GM21390 (cell line): ENCODE measurements around the gene MNS1.
"Not testable (repeated sequence)": the region's sequence is repeated elsewhere in the genome, so short reads cannot be mapped to it uniquely, and the experiment has no call there.

Experiments used
- ATAC-seq: cut with Tn5 transposase; IDR thresholded peaks from one replicate; pipeline ENCODE4 v1.9.1; 2021; ENCODE audit not compliant: unreplicated experiment

Gene MNS1

GRCh38 chr15:56456229-56456628 is 8.7 kb downstream of the MNS1 start:
- no peak for ATAC-seq

- no peak for ATAC-seq
Measured at GRCh38 chr15:56454836-56455235, 10.1 kb downstream of the MNS1 start.

DNA sequence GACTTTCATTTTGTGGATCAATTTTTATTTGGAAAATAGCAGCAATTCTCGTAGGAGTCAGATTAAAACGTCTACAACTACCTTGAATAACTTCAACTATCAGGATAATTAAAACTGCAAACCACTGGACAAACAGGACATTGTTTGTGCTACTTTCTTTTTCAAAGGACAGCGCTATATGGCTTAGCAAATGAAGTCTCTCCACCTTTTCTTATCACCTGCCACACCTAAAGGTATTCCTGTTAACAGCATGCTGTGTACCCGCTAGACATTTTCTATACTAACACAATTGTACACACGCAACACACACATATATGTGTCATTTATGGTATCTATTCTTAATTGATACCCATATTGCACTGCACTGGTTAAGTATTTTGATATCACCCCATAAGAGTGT is 19.2 kb downstream of the MNS1 start:
- ATAC-seq, result no peak

DNA sequence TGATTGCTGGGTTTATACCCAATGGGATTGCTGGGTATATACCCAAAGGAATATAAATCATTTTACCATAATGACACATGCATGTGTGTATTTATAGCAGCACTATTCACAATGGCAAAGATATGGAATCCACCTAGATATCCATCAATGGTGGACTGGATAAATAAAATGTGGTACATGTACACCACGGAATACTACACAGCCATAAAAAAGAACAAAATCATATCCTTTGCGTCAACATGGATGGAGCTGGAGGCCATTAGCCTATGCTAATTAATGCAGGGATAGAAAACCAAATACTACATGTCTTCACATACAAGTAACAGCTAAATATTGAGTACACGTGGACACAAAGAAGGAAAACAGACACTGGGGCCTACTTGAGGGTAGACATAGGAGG is 22.6 kb downstream of the MNS1 start:
- ATAC-seq, result no peak

- no peak for ATAC-seq
Measured at GRCh38 chr15:56440214-56440770, 24.6 kb downstream of the MNS1 start.

GRCh38 chr15:56432304-56432703 is 32.6 kb downstream of the MNS1 start:
- ATAC-seq, result no peak

DNA sequence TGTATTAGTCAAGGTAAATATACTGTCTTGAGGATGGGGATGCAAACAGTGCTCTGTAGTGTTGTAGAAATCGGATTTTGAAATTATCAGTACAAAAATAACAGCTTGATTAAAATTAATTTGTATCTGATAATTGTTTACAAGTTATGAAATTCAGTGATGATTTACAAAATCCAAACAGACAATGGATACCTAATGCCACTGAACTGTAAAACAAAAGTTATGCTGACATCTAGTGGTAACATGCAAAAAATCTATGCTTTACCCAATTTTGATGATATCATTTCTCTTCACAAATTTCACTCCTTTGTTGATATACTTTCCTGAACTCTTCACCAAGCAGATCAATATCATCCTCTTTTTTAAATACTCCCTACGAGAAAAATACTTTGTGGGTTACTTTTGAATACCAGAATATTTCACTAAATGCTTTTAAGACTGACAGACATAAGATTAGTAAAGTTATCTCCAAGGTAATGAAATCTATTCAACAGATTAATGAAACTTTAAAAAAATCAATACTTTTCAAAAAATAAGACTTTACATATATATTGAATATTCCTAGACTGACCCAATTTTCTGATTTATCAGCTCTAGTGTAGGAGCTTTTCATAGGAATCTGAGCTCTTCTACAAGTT is 36.0 kb downstream of the MNS1 start:
- ATAC-seq, result peak; percentile 53

DNA sequence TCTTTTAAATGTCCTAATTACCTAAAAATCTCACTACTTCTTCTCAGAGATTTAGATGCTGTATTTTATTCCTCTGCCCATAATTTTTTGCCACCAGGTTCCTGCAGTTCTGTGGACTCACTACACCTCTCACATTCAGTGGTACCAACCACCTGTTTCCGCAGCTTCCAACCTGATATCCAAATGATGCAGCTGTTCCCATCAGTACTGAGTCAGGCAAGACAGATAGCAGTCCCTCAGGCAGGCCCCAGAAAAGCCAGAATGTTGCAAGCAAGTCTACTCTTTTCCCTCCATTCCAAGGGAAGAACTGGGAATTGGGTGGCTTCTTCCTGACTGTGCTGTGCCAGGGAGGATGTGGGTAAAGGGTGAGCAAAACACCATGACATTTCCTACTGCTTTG is 39.0 kb downstream of the MNS1 start:
- ATAC-seq, result no peak

GRCh38 chr15:56425276-56425675 is 39.7 kb downstream of the MNS1 start:
- no peak for ATAC-seq

- ATAC-seq, result not testable (repeated sequence)
Measured at GRCh38 chr15:56413114-56413733, 51.7 kb downstream of the MNS1 start.

- ATAC-seq, result no peak
Measured at GRCh38 chr15:56411122-56411749, 53.7 kb downstream of the MNS1 start.

GRCh38 chr15:56410721-56411120 is 54.2 kb downstream of the MNS1 start:
- no peak for ATAC-seq

- not testable (repeated sequence) for ATAC-seq
Measured at GRCh38 chr15:56399209-56399608, 65.7 kb downstream of the MNS1 start.

DNA sequence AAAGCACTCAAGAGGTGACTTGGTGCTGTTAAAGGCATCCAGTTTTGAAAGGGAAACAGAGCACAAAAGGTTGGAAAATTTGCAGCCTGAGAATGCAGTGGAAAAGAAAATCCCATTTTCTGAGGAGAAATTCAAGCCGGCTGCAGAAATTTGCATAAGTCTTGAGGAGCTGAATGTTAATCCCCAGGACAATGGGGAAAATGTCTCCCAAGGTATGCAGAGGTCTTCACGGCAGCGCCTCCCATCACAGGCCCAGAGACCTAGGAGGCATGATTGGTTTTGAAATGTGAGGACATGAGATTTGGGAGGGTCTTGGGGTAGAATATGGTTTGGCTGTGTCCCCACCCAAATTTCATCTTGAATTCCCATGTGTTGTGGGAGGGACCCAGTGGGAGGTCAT is 67.6 kb downstream of the MNS1 start:
- ATAC-seq, result not testable (repeated sequence)

DNA sequence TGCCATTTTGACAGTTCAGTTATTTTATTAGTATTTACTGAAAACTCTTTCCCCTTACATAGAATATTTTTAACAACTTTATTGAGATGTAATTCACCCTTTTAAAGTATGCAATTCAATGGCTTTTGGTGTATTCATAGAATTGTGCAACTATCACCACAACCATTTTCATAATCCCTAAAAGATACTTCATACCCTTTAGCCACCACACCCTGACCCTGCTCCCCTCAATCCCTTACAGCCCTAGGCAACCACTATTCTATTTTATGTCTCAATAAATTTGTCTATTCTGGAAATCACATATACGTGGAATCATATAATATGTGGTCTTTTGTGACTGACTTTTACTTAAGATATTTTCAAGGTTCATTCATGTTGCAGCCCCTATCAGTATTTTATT is 70.0 kb downstream of the MNS1 start:
- no peak for ATAC-seq

DNA sequence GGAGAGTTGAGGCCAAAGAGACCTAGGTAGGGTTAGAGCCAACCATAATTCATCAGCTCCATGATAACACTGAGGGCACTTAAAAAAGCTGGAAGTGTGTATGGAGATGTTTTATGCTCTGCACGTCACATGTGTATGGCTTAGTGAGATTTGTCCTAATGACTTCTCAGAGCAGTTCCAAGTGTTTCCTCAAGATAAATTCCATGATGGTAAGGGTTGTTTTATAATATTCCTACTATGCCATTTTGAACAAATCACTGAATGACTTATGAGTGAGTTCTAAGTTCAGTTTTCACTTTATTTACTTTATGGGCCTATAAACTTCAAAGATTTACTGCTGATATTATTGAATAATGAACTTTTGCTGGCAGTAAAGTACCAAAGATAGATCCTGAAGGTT is 71.7 kb downstream of the MNS1 start:
- no peak for ATAC-seq

GRCh38 chr15:56390739-56391267 is 74.1 kb downstream of the MNS1 start:
- no peak for ATAC-seq

DNA sequence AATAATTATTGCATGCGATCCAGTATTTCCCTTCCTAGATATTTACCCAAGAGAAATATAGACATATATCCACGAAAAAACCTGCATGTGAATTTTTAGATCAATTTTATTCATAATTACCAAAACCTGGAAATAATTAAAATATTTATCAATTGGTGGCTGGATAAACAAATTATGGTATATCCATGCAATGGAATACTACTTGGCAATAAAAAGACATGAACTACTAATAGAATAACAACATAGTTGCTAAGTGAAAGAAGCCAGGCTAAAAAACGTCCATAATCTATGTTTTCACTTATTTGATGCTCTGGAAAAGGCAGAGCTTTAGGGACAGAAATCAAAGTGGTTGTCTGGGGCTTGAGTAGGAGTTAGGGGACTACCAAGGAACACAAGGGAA is 79.0 kb downstream of the MNS1 start:
- no peak for ATAC-seq

DNA sequence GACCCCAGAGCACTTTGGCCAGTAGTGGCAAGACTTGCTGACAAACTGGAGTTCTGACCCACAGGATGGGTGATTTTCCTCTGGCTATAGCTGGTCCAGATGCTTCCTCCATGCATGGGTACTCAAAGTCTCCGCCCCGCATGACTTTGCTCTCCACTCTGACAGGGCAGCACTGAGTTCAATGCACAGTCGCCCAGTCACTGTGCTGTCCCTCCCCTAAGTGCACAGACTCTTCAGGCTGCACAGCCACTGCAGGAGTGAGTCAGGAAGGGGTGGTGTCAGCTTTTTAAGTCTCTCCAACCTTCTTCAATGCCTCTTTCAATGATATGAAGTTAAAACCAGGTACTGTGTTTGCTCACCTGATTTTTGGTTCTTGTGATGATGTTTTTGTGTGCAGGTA is 81.9 kb downstream of the MNS1 start:
- ATAC-seq, result no peak
